Left ventricle myocardium superior (tissue), 1 donor: ENCODE measurements around the gene FHAD1. TPM values are rescaled to one million over a fixed set of nuclear protein-coding genes. Genes with fewer than 3 reads are reported as not detected.
A peak's percentile ranks its signal among the peaks of the same experiment; 100 is the strongest.

Source experiments
- ATAC-seq: fragments of 200-7000 bp; cut with Tn5 transposase; one replicate; pipeline ENCODE4 v1.9.1; 2020; ENCODE audit warnings: mild to moderate bottlenecking, moderate library complexity
- DNase-seq: peaks from one replicate; pipeline ENCODE4 v3.0.0-alpha.2; 2020
- intact Hi-C: fragments of 100-400 bp; cut with micrococcal nuclease; formaldehyde crosslinking; loops from one replicate; pipeline ENCODE4 v1.11.0; 2022
- total RNA-seq: library from RNA; stranded (reverse); fragmentation: NEBNext Ultra II Directional; extraction: Animal tissue kit (Norgen Biotek cat#: 25700); gene quantifications from one replicate; pipeline ENCODE4 v1.2.1, GENCODE V29; 2021
- donor health status: DM: no; HTN: yes; CAD: no; lungs with severe emphysema.

FHAD1 gene
- total RNA-seq, 1 donor from 2014 or later = not detected

- no peak for DNase-seq
- peak; percentile 17 for ATAC-seq
Observed at GRCh38 chr1:15243275-15244043, 3.6 kb upstream of the FHAD1 start.

DNA sequence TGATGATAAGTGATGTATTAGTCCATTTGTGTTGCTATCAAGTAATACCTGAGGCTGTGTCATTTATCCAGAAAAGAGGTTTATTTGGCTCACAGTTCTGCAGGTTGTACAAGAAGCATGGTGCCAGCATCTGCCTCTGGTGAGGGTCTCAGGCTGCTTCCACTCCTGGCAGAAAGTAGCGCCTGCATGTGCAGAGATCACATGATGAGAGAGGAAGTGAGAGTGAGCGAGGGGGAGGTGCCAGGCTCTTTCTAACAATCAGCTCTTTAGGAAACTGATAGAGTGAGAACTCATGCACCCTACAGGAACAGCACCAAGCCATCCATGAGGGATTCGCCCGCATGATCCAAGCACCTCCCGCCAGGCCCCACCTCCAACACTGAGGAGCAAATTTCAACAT is 2.2 kb upstream of the FHAD1 start:
- DNase-seq (no peak), ATAC-seq (no peak)
- intact Hi-C loops = no loop called here

More at GRCh38 chr1:15243275-15244043, 3.6 kb upstream of the FHAD1 start:
- intact Hi-C loops = no loop called here

- peak; percentile 42 for ATAC-seq
- no peak for DNase-seq
- intact Hi-C loops = no loop called here
Observed at GRCh38 chr1:15245593-15246360, 1.2 kb upstream of the FHAD1 start.

DNA sequence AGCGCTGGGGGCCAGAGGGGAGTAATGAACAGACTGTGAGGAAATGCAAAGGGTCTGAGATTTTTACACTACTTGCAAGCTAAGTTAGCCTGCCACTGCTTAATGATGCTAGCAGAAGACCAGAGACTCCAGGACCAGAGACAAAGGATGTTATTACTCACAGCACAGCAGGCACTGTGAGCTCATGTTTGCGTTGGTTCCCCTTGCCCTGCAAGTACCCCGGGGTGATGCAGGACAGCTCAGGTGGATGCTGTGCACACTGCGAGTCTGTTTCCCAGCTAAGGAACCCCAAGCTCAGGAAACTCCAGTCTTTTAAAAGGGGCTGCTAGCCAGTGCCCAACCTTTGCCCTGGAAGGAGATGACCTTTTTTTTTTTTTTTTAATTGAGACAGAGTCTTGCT is 1.2 kb downstream of the FHAD1 start:
- ATAC-seq (no peak), DNase-seq (no peak)
- intact Hi-C loops = no loop called here

GRCh38 chr1:15249081-15249480 is 2.1 kb downstream of the FHAD1 start:
- DNase-seq (no peak), ATAC-seq (no peak)
- intact Hi-C loops = no loop called here

GRCh38 chr1:15251857-15252835 is 5.1 kb downstream of the FHAD1 start:
- ATAC-seq (no peak), DNase-seq (no peak)
- intact Hi-C loops = no loop called here

GRCh38 chr1:15254559-15254958 is 7.5 kb downstream of the FHAD1 start:
- ATAC-seq (no peak), DNase-seq (no peak)
- intact Hi-C loops = no loop called here

DNA sequence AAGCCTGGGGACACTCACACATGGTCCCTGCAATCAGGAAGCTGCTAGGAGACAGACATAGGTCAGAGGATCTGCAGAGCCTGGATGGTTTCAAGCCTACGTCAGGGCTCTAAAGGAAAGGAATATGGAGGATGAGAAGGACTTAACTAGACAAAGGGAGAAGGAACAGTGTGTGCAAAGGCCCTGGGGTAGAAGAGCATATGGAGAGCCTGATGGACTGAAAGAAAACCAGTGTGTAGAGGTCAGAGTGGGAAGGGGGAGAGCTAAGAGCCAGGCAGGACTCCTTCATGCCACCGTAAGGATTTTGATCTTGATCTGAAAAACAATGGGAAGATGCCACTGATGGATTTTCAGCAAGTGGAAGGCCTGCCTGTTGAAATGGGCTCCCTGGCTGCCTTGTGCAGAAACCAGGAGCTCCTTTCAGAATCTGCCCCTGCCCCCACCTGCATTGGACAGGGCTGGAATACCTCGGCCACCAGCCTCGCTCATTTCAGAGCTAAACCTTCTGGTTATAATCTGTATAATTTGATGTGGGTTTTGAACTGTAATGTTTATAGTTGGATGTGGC is 8.6 kb downstream of the FHAD1 start:
- DNase-seq (no peak), ATAC-seq (no peak)
- intact Hi-C loops = no loop called here

- no peak for ATAC-seq
- DNase-seq = no peak
Observed at GRCh38 chr1:15256584-15256983, 9.6 kb downstream of the FHAD1 start.

GRCh38 chr1:15257309-15257708 is 10.3 kb downstream of the FHAD1 start:
- intact Hi-C loops = no loop called here
- DNase-seq (no peak), ATAC-seq (no peak)

More at GRCh38 chr1:15256584-15256983, 9.6 kb downstream of the FHAD1 start:
- intact Hi-C loops = no loop called here

- no peak for DNase-seq
- ATAC-seq = peak; percentile 54
- intact Hi-C loops = no loop called here
Observed at GRCh38 chr1:15258833-15259621, 12.0 kb downstream of the FHAD1 start.

DNA sequence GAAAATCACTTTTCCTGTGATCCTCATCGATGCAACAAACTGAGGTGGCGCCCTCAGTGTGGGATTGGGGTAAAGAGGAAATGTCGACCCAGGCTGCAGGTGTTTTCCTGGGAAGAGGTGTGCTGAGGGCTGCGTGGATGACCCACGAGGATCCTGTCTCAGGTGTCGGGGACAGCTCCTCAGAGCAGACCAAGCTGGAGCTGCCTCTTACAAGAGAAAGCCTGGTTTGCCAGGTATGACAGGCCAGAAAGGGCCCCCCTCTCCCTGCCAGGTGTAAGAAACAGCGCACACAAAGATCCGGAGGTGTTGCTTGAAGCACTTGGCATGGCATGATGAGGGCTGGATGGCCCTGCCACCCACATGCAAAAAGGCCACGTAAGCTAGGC is 12.6 kb downstream of the FHAD1 start:
- ATAC-seq (no peak), DNase-seq (no peak)

DNA sequence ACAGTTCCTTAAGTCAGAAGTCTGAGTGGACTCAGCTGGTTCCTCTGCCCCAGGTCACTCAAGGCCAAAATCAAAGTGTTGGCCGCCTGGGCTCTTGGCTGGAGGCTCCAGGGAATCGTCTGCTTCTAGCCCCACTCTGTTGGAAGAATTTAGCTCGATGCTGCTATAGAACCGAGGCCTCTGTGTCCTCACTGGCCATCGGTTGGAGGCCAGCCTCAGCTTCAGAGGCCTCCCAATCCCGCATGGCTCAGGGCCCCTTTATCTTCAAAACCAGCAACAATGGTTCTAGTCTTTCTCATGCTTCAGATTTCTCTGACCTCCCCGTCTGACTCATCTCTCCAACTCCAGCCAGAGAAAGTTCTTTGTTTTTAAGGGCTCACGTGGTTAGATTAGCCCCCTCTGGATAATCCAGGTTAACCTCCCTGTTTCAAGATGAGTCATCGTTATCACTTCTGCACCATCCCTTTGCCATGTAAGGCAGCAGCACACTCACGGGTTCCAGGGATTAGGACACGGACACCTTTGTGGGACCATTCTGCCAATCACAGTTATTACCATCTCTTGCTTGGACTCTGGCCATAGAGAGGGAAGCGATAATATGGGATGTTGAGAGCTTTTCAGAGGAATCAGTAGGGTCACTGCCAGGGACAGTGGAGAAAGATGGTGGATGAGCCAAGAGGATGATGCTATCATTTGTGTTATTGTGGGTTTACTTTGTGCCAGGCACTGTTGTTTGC is 13.6 kb downstream of the FHAD1 start:
- ATAC-seq = peak; percentile 46
- no peak for DNase-seq
- intact Hi-C loops = no loop called here

More for the DNA sequence above, 12.6 kb downstream of the FHAD1 start:
- intact Hi-C loops = no loop called here

- intact Hi-C loops = no loop called here
- DNase-seq = peak; percentile 41
Observed at GRCh38 chr1:15261155-15262002, 14.4 kb downstream of the FHAD1 start.

GRCh38 chr1:15262003-15262377 is 15.0 kb downstream of the FHAD1 start:
- intact Hi-C loops = no loop called here
- no peak for ATAC-seq

More at GRCh38 chr1:15261155-15262002, 14.4 kb downstream of the FHAD1 start:
- peak; percentile 78 for ATAC-seq

DNA sequence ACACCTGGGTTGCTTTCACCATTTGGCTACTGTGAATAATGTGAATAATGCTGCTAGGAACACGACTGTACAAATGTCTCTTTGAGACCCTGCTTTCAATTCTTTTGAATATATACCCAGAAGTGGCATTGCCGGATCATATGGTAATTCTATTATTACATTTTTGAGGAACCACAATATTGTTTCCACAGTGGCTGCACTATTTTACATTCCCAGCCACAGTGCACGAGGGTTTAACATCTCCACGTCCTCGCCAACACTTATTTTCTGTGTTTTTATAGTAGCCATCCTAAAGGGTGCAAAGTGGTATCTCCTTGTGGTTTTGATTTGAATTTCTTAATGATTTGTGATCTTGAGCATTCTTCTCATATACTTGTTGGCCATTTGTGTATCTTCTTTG is 15.7 kb downstream of the FHAD1 start:
- no peak for ATAC-seq
- no peak for DNase-seq
- intact Hi-C loops = no loop called here

More at GRCh38 chr1:15262003-15262377, 15.0 kb downstream of the FHAD1 start:
- no peak for DNase-seq

GRCh38 chr1:15264769-15265168 is 17.7 kb downstream of the FHAD1 start:
- intact Hi-C loops = no loop called here
- no peak for ATAC-seq
- no peak for DNase-seq
